AG04449 (cell line): Measurements from ENCODE around the gene APOH.
A peak's percentile ranks its signal among the peaks of the same experiment; 100 is the strongest.
"Not testable (repeated sequence)": the region's sequence is repeated elsewhere in the genome, so short reads cannot be mapped to it uniquely, and the experiment has no call there.

ENCODE experiments used
- CTCF ChIA-PET: fragments of 350-600 bp; formaldehyde crosslinking; extraction: SDS; loops from one replicate; lab custom pipeline; 2021; ENCODE audit warnings: antibody characterized with exemption; lab: Yijun Ruan, JAX
- POLR2A ChIA-PET: fragments of 400-600, 350-600 bp; formaldehyde crosslinking; extraction: SDS; loops from one replicate; lab custom pipeline; 2020; ENCODE audit warnings: antibody characterized with exemption, inconsistent platforms; lab: Yijun Ruan, JAX
- DNase-seq: peaks from one replicate; pipeline ENCODE4 v3.0.0-alpha.2; 2010; ENCODE audit warnings: low read depth, low spot score
- H3K4me3 ChIP-seq: 2 replicates; pipeline ENCODE4 v1.5.1; 2011; ENCODE audit warnings: low read depth, mild to moderate bottlenecking, control low read depth, low read length
- CTCF ChIP-seq: IDR thresholded peaks from one replicate; pipeline ENCODE4 v1.5.1; 2011; ENCODE audit warnings: mild to moderate bottlenecking, moderate library complexity, low read length, control low read depth, inconsistent platforms; ENCODE audit not compliant: insufficient read depth; ENCODE audit errors: missing control alignments

APOH gene

DNA sequence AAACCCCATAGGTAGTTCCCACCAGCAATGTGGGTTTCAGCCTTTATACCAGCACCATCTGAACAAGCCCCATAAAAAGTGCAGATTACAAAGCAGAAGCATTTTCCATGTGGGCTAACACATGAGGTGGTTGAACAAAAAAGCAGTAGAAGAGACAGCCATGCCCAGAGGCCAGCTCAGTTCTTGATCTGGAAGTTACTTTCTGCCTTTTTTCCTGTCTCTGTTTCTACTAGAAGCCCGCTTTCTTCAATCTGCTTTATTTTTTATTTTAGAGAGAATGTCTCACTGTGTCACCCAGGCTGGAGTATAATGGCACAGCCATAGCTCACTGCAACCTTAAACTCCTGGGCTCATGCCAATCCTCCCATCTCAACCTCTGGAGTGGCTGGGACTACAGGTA is 31.5 kb upstream of the APOH start:
- no peak for DNase-seq
- CTCF ChIA-PET: interaction anchor here (1.1 kb wide), 1 partner anchor 19 kb away, joined by 4 read pairs; no protein-coding TSS in a partner anchor

DNA sequence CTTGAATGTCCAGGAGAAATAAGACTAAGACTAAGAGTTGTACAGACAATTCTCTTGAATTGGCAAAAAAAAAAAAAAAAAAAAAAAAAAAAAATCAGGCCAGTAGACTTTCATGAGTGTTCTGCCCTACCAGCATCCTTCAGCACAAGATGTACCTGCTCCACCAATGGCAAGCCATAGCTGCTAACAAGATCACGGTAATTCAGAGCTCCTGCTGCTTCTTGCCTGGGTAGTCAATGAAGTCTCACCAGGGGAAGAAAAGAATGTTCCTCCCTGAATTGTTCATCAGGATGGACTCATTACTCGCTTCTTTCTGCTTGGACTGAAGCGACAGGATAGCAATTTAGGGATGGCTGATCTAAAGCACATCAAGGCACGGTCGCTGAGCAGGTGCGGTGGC is 31.1 kb upstream of the APOH start:
- POLR2A ChIA-PET: no interaction called here
- TF ChIP-seq CTCF: no peak
- DNase-seq: no peak
- no peak overlapping the region for H3K4me3 ChIP-seq
- CTCF ChIA-PET: interaction anchor here (1.0 to 1.1 kb wide), 2 partner anchors 20 to 365 kb away, joined by 3 to 4 read pairs; no protein-coding TSS in a partner anchor

More for the DNA sequence above, 31.5 kb upstream of the APOH start:
- POLR2A ChIA-PET: no interaction called here
- no peak overlapping the region for H3K4me3 ChIP-seq
- TF ChIP-seq CTCF: no peak

DNA sequence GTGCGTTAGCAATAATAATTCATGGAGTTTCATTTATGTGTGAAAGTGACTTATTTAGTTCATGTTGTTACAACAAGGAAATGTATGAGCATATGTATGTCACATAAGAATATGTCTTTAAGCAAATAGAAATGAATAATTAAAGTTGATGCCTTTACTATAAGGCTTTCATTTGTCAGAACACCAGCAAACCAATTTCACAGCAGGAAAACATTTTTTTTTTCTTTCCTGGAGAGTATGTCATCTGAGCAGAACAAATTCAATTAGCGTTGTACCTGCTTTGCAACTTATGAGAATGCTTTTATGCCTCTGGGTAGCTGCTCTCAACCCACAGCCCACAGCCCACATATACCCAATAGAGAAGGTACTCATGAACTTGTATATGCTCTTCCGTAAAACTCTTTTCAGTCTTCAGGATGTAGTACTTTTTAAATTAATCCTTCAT is 26.3 kb upstream of the APOH start:
- no peak overlapping the region for H3K4me3 ChIP-seq
- ChIA-PET CTCF (interaction anchor here (0.7 to 5.0 kb wide), 31 partner anchors 9 to 449 kb away, joined by 3 to 40 read pairs (median 4); partner anchors contain the start of gene PRKCA), POLR2A (no interaction called here)
- no peak for DNase-seq
- no peak for TF ChIP-seq CTCF

DNA sequence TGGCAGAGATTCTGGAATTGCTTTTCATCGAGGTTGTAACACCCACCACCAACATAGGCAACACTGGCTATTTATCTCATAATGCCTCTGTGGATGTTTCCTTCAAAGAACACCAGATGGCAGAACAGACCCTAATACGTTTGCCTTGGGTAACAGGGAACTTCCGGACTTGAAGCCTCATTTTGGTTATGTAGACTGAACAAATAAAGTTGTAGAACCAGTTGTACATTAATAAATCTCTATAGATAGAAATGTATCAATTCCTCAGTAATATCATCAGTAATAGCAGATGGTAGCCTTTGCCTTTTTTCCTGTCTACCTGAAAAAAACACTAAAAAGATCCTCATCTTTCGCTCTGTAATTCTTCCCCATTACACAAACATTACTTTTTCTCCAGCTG is 25.9 kb upstream of the APOH start:
- ChIA-PET POLR2A (no interaction called here), CTCF (interaction anchor here (0.7 to 5.0 kb wide), 39 partner anchors 10 to 449 kb away, joined by 3 to 40 read pairs (median 3); partner anchors contain the start of gene PRKCA)
- TF ChIP-seq CTCF: peak; percentile 56

DNA sequence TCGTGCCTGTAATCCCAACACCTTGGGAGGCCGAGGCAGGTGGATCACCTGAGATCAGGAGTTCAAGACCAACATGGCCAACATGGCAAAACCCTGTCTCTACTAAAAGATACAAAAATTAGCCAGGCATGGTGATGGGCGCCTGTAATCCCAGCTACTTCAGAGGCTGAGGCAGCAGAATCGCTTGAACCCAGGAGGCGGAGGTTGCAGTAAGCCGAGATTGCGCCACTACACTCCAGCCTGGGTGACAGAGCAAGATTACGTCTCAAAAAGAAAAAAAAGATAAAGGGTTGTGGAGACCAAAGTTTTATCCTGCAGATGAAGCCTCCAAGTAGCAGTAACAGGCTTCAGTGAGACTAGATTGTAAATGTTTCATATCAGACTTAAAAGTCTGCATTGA is 24.2 kb upstream of the APOH start:
- H3K4me3 ChIP-seq, POLR2A ChIA-PET, DNase-seq: not testable (repeated sequence)
- CTCF ChIA-PET: interaction anchor here (3.1 kb wide), 1 partner anchor 11 kb away, joined by 15 read pairs; no protein-coding TSS in a partner anchor

More for the DNA sequence above, 25.9 kb upstream of the APOH start:
- DNase-seq: no peak
- H3K4me3 ChIP-seq: no peak overlapping the region

- no peak overlapping the region for H3K4me3 ChIP-seq
- POLR2A ChIA-PET: no interaction called here
- TF ChIP-seq CTCF: no peak
- no peak for DNase-seq
- CTCF ChIA-PET: interaction anchor here (0.8 kb wide), 1 partner anchor 316 kb away, joined by 3 read pairs; no protein-coding TSS in a partner anchor
These were observed 21.5 kb upstream of the APOH start for GRCh38 chr17:66250686-66251085.

DNA sequence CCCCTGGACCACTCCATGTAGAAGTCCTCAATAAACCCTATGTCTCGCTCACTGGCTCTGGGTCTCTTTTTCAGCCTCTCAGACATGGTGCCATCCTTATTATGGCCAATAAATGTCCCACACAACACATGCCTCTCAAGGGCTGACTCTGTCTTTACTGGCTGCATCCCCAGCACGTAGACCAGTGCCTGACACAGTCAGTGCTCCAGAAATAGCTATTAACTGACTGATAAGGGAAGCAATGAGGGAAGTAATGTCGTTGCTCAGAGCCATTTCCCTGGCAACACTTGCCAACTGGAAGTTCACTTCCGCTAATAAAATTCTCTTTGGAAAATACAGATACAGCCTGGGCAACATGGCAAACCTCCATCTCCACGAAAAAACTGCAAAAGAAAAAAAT is 19.1 kb upstream of the APOH start:
- H3K4me3 ChIP-seq: no peak overlapping the region
- no peak for DNase-seq
- CTCF ChIA-PET: interaction anchor here (0.8 to 1.5 kb wide), 2 partner anchors 46 to 652 kb away, joined by 3 read pairs; no protein-coding TSS in a partner anchor
- POLR2A ChIA-PET: no interaction called here
- TF ChIP-seq CTCF: no peak
